Lower leg skin (tissue), 4 donors: ENCODE data around the gene ACSL1. TPM values are rescaled to one million over a fixed set of nuclear protein-coding genes. Genes with fewer than 3 reads are reported as not detected.

ENCODE experiments used
- DNase-seq, 2 donors: peaks; one replicate each; pipeline ENCODE4 v3.0.0-alpha.2; 2019; ENCODE audit warnings: low spot score in 2 of 2
- H3K4me3 ChIP-seq: fragments of 200-600 bp; sonication (generic); 2 replicates; pipeline ENCODE4 v1.5.1; 2017; ENCODE audit warnings: mild to moderate bottlenecking, low read depth; ENCODE audit not compliant: poor library complexity, severe bottlenecking
- POLR2A ChIP-seq, 2 donors: fragments of 450-650 bp; IDR thresholded peaks; one replicate each; pipeline ENCODE4 v1.6.1; 2016 to 2017; ENCODE audit warnings: antibody characterized with exemption in 2 of 2, mild to moderate bottlenecking in 1 of 2, moderate library complexity in 1 of 2
- WGBS, 2 donors: methylation state at CpG; one replicate each; pipeline ENCODE4 v1.1.5; 2018; 5-methylcytosine and 5-hydroxymethylcytosine counted together
- intact Hi-C: fragments of 100-400 bp; cut with DNase I; formaldehyde crosslinking; loops from one replicate; pipeline ENCODE4 v1.15.0; 2023; ENCODE audit warnings: low total_unique reads
- total RNA-seq, 4 donors: library from RNA; depleted of rRNA; stranded (reverse); fragments of >200 nt; gene quantifications; one replicate each; pipeline ENCODE4 v1.1.0, GENCODE V29; 2016
- TF ChIP-seq, protein P1 (sequence below), 3 donors: fragments of 450-650 bp; IDR thresholded peaks; one replicate each; pipeline ENCODE4 v1.5.1; 2016; ENCODE audit warnings: antibody characterized with exemption in 3 of 3, mild to moderate bottlenecking in 3 of 3, moderate library complexity in 2 of 3

Gene ACSL1
- total RNA-seq, 4 donors from 2014 or later = 190 to 308 (median 266) TPM

GRCh38 chr4:184861047-184861446, 35.3 kb upstream of the ACSL1 start:
- no peak for TF ChIP-seq POLR2A (IDR thresholded peaks at IDR 0.05)
- TF ChIP-seq, protein P1, sequence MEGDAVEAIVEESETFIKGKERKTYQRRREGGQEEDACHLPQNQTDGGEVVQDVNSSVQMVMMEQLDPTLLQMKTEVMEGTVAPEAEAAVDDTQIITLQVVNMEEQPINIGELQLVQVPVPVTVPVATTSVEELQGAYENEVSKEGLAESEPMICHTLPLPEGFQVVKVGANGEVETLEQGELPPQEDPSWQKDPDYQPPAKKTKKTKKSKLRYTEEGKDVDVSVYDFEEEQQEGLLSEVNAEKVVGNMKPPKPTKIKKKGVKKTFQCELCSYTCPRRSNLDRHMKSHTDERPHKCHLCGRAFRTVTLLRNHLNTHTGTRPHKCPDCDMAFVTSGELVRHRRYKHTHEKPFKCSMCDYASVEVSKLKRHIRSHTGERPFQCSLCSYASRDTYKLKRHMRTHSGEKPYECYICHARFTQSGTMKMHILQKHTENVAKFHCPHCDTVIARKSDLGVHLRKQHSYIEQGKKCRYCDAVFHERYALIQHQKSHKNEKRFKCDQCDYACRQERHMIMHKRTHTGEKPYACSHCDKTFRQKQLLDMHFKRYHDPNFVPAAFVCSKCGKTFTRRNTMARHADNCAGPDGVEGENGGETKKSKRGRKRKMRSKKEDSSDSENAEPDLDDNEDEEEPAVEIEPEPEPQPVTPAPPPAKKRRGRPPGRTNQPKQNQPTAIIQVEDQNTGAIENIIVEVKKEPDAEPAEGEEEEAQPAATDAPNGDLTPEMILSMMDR (IDR thresholded peaks at IDR 0.05) = no peak
- H3K4me3 ChIP-seq = no peak overlapping the region
- WGBS, 2 donors = 77 to 86% methylated on average over 5 of the region's 5 CpGs
- intact Hi-C loops = no loop called here
- DNase-seq = no peak

- 77% methylated on average over 15 of the region's 15 CpGs for WGBS, 2 donors
- DNase-seq = no peak
- no peak overlapping the region for H3K4me3 ChIP-seq
- intact Hi-C loops = no loop called here
- TF ChIP-seq, protein P1 (IDR thresholded peaks at IDR 0.05) = no peak
- TF ChIP-seq POLR2A (IDR thresholded peaks at IDR 0.05) = no peak
Measured at GRCh38 chr4:184860018-184860779, 34.4 kb upstream of the ACSL1 start.

GRCh38 chr4:184857441-184858121, 31.8 kb upstream of the ACSL1 start:
- no peak for DNase-seq
- TF ChIP-seq, protein P1 (IDR thresholded peaks at IDR 0.05) = no peak
- H3K4me3 ChIP-seq = no peak overlapping the region
- WGBS, 2 donors = 71 to 80% methylated on average over 11 of the region's 11 CpGs
- intact Hi-C loops = no loop called here

- no peak for DNase-seq
- intact Hi-C loops = no loop called here
- WGBS, 2 donors = 69 to 77% methylated on average over 1 of the region's 1 CpG
- no peak overlapping the region for H3K4me3 ChIP-seq
- no peak for TF ChIP-seq POLR2A (IDR thresholded peaks at IDR 0.05)
- TF ChIP-seq, protein P1 (IDR thresholded peaks at IDR 0.05) = no peak
Measured at GRCh38 chr4:184856277-184856609, 30.5 kb upstream of the ACSL1 start.

GRCh38 chr4:184854673-184855072, 28.9 kb upstream of the ACSL1 start:
- DNase-seq = no peak
- intact Hi-C loops = no loop called here
- 56 to 67% methylated on average over 6 of the region's 6 CpGs for WGBS, 2 donors
- TF ChIP-seq, protein P1 (IDR thresholded peaks at IDR 0.05) = no peak
- no peak for TF ChIP-seq POLR2A (IDR thresholded peaks at IDR 0.05)
- H3K4me3 ChIP-seq = no peak overlapping the region
